ENCODE results near the gene AEBP1. TPM values are rescaled to one million over a fixed set of nuclear protein-coding genes. Genes with fewer than 3 reads are reported as not detected.
"Not testable (repeated sequence)": the region's sequence is repeated elsewhere in the genome, so short reads cannot be mapped to it uniquely, and the experiment has no call there.

Gene AEBP1
- total RNA-seq, 1 experiment from 2014 or later: not detected

- DNase-seq (ENCODE audit: extremely low read depth, low read depth): no peak
Measured at GRCh38 chr7:44113764-44114354, 9.7 kb downstream of the AEBP1 start.

- no peak for DNase-seq (ENCODE audit: extremely low read depth, low read depth)
Measured at GRCh38 chr7:44114586-44115310, 10.6 kb downstream of the AEBP1 start.

- DNase-seq (ENCODE audit: extremely low read depth, low read depth): no peak
Measured at GRCh38 chr7:44116087-44116788, 12.1 kb downstream of the AEBP1 start.

GRCh38 chr7:44116789-44117666 is 12.9 kb downstream of the AEBP1 start:
- DNase-seq (ENCODE audit: extremely low read depth, low read depth): no peak

GRCh38 chr7:44117801-44118429 is 13.8 kb downstream of the AEBP1 start:
- DNase-seq (ENCODE audit: extremely low read depth, low read depth): no peak

GRCh38 chr7:44119829-44120380 is 15.8 kb downstream of the AEBP1 start:
- DNase-seq (ENCODE audit: extremely low read depth, low read depth): no peak

GRCh38 chr7:44120395-44120794 is 16.2 kb downstream of the AEBP1 start:
- no peak for DNase-seq (ENCODE audit: extremely low read depth, low read depth)

GRCh38 chr7:44121761-44122420 is 17.7 kb downstream of the AEBP1 start:
- DNase-seq (ENCODE audit: extremely low read depth, low read depth): no peak

- DNase-seq (ENCODE audit: extremely low read depth, low read depth): no peak
Measured at GRCh38 chr7:44122529-44122928, 18.4 kb downstream of the AEBP1 start.

- DNase-seq (ENCODE audit: extremely low read depth, low read depth): peak; percentile 95
Measured at GRCh38 chr7:44123190-44124003, 19.3 kb downstream of the AEBP1 start, which contains the start of gene POLD2. Gene POLD2, minus strand, starts transcription at chr7:44123548. Its CDS starts 1,495 bp downstream, at chr7:44122053.

- no peak for DNase-seq (ENCODE audit: extremely low read depth, low read depth)
Measured at GRCh38 chr7:44124822-44125202, 20.7 kb downstream of the AEBP1 start.

GRCh38 chr7:44126574-44126973 is 22.4 kb downstream of the AEBP1 start:
- DNase-seq (ENCODE audit: extremely low read depth, low read depth): not testable (repeated sequence)

- DNase-seq (ENCODE audit: extremely low read depth, low read depth): no peak
Measured at GRCh38 chr7:44127161-44127560, 23.0 kb downstream of the AEBP1 start.

GRCh38 chr7:44128721-44129582 is 24.8 kb downstream of the AEBP1 start:
- DNase-seq (ENCODE audit: extremely low read depth, low read depth): no peak

- no peak for DNase-seq (ENCODE audit: extremely low read depth, low read depth)
Measured at GRCh38 chr7:44131173-44132029, 27.3 kb downstream of the AEBP1 start.

GRCh38 chr7:44132039-44132438 is 27.9 kb downstream of the AEBP1 start:
- DNase-seq (ENCODE audit: extremely low read depth, low read depth): no peak

- no peak for DNase-seq (ENCODE audit: extremely low read depth, low read depth)
Measured at GRCh38 chr7:44133295-44133694, 29.1 kb downstream of the AEBP1 start.

Measured in NCI-H460 (cell line).